Erythroblast (primary cell): ENCODE measurements around the gene ALDH1B1.

Source experiments
- GATA1 ChIP-seq: IDR thresholded peaks from 2 replicates; pipeline ENCODE4 v1.6.1; 2011; ENCODE audit warnings: low read depth, mild to moderate bottlenecking, control low read depth, low read length, moderate library complexity
- POLR2A ChIP-seq: IDR thresholded peaks from 2 replicates; pipeline ENCODE4 v1.6.1; 2011; ENCODE audit warnings: mild to moderate bottlenecking, low read length

GRCh38 chr9:38440516-38440915 is 48.0 kb downstream of the ALDH1B1 start:
- TF ChIP-seq POLR2A: no peak
- no peak for TF ChIP-seq GATA1
